PFSK-1 (cell line): Measurements from ENCODE around the gene MIEF1.

Experiments used
- POLR2AphosphoS5 ChIP-seq: IDR thresholded peaks from 2 replicates; pipeline ENCODE4 v1.6.1; 2012; ENCODE audit warnings: low read depth, mild to moderate bottlenecking, control low read depth, low read length, moderate library complexity
- SIN3A ChIP-seq: IDR thresholded peaks from 2 replicates; pipeline ENCODE4 v1.6.1; 2012; ENCODE audit warnings: mild to moderate bottlenecking, low read length, moderate library complexity, borderline replicate concordance; ENCODE audit not compliant: insufficient read depth
- TAF1 ChIP-seq: IDR thresholded peaks from 2 replicates; pipeline ENCODE4 v1.6.1; 2012; ENCODE audit warnings: low read length, control low read depth, borderline replicate concordance; ENCODE audit not compliant: insufficient read depth
- TF ChIP-seq, protein P1 (sequence below), 2 experiments: IDR thresholded peaks; 2 replicates each; pipeline versions ENCODE4 v1.6.1 to v1.8.0; 2011 to 2012; ENCODE audit warnings: low read depth in 2 of 2, low read length in 2 of 2, control low read depth in 1 of 2, inconsistent platforms in 1 of 2, mild to moderate bottlenecking in 1 of 2, moderate library complexity in 1 of 2; ENCODE audit not compliant: insufficient read depth in 1 of 2

GRCh38 chr22:39546889-39547586 is 44.9 kb downstream of the MIEF1 start:
- TF ChIP-seq POLR2AphosphoS5 (no peak), TAF1 (no peak), SIN3A (no peak)
- TF ChIP-seq, protein P1, sequence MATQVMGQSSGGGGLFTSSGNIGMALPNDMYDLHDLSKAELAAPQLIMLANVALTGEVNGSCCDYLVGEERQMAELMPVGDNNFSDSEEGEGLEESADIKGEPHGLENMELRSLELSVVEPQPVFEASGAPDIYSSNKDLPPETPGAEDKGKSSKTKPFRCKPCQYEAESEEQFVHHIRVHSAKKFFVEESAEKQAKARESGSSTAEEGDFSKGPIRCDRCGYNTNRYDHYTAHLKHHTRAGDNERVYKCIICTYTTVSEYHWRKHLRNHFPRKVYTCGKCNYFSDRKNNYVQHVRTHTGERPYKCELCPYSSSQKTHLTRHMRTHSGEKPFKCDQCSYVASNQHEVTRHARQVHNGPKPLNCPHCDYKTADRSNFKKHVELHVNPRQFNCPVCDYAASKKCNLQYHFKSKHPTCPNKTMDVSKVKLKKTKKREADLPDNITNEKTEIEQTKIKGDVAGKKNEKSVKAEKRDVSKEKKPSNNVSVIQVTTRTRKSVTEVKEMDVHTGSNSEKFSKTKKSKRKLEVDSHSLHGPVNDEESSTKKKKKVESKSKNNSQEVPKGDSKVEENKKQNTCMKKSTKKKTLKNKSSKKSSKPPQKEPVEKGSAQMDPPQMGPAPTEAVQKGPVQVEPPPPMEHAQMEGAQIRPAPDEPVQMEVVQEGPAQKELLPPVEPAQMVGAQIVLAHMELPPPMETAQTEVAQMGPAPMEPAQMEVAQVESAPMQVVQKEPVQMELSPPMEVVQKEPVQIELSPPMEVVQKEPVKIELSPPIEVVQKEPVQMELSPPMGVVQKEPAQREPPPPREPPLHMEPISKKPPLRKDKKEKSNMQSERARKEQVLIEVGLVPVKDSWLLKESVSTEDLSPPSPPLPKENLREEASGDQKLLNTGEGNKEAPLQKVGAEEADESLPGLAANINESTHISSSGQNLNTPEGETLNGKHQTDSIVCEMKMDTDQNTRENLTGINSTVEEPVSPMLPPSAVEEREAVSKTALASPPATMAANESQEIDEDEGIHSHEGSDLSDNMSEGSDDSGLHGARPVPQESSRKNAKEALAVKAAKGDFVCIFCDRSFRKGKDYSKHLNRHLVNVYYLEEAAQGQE (IDR thresholded peaks at IDR 0.05; ENCODE audit: insufficient read depth in 1 of 2, low read depth in 2 of 2, low read length in 2 of 2), result peak in 1 of 2 experiments; percentile 65; a peak in 2 of 4 replicates
